OCI-LY1 (cell line): ENCODE data around the gene ANKS3.

Experiments used
- CTCF ChIP-seq: fragments of 200-600 bp; sonication (generic), shearing (Covaris generic); IDR thresholded peaks from 2 replicates; pipeline ENCODE4 v1.5.1; 2017; ENCODE audit warnings: mild to moderate bottlenecking, antibody characterized with exemption, low read length, moderate library complexity, mixed read lengths
- EZH2 ChIP-seq: fragments of 200-600 bp; sonication (generic), shearing (Covaris generic); IDR thresholded peaks from 2 replicates; pipeline ENCODE4 v1.8.0; 2017; ENCODE audit warnings: borderline replicate concordance, mixed run types, mild to moderate bottlenecking, antibody characterized with exemption, low read length, moderate library complexity, mixed read lengths

GRCh38 chr16:4737545-4737944 lies 3.5 kb upstream of the ANKS3 start:
- no peak for TF ChIP-seq CTCF
- TF ChIP-seq EZH2: no peak
